WTC11 (cell line): ENCODE data around the gene MYOC.

Experiments used
- CREM ChIP-seq: sonication (generic); formaldehyde crosslinking; IDR thresholded peaks from 2 replicates; pipeline ENCODE4 v1.8.1; 2022; ENCODE audit warnings: mild to moderate bottlenecking, missing genetic modification reagents, moderate library complexity
- NR2C2 ChIP-seq: sonication (generic); formaldehyde crosslinking; IDR thresholded peaks from 2 replicates; pipeline ENCODE4 v1.8.0; 2022; ENCODE audit warnings: mild to moderate bottlenecking, missing genetic modification reagents
- TF ChIP-seq, protein P1 (sequence below): fragments of 200-600 bp; IDR thresholded peaks from 2 replicates; pipeline ENCODE4 v1.8.0; 2022; ENCODE audit warnings: antibody characterized with exemption

DNA sequence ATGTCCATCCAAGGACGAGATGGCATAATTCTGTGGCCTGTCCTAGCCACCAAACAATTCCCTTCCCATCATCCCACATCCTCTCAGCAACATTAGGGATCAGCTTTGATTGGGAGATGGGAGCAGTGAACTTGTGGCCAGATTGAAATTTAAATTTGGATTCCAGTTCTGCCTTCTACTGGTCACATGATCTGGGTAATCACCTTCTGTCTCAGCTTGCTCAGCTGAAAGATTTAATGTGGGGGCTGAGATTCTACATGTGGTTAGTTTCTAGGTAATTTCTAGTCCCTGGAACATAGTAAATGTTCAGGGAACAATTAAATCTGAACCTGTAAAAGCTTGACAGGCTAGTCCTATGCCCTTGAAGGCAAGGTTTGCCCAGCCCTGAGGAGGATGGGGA is 27.3 kb downstream of the MYOC start:
- TF ChIP-seq NR2C2 (CRISPR knock-in tag) (no peak), CREM (CRISPR knock-in tag) (no peak)
- TF ChIP-seq, protein P1, sequence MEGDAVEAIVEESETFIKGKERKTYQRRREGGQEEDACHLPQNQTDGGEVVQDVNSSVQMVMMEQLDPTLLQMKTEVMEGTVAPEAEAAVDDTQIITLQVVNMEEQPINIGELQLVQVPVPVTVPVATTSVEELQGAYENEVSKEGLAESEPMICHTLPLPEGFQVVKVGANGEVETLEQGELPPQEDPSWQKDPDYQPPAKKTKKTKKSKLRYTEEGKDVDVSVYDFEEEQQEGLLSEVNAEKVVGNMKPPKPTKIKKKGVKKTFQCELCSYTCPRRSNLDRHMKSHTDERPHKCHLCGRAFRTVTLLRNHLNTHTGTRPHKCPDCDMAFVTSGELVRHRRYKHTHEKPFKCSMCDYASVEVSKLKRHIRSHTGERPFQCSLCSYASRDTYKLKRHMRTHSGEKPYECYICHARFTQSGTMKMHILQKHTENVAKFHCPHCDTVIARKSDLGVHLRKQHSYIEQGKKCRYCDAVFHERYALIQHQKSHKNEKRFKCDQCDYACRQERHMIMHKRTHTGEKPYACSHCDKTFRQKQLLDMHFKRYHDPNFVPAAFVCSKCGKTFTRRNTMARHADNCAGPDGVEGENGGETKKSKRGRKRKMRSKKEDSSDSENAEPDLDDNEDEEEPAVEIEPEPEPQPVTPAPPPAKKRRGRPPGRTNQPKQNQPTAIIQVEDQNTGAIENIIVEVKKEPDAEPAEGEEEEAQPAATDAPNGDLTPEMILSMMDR = no peak
